Loucy (cell line): ENCODE results near the gene BAZ1A.
"Not testable (repeated sequence)": the region's sequence is repeated elsewhere in the genome, so short reads cannot be mapped to it uniquely, and the experiment has no call there.

Experiments
- H2AFZ ChIP-seq: fragments of 200-600 bp; sonication (generic); 2 replicates; pipeline ENCODE4 v1.6.0; 2016; ENCODE audit warnings: antibody characterized with exemption, mild to moderate bottlenecking, low read length, moderate library complexity
- H3F3A ChIP-seq: fragments of 200-600 bp; 2 replicates; pipeline ENCODE4 v1.6.0; 2016; ENCODE audit warnings: antibody characterized with exemption, low read depth, mild to moderate bottlenecking
- H3K27me3 ChIP-seq: fragments of 200-600 bp; sonication (generic); 2 replicates; pipeline ENCODE4 v1.6.1; 2014; ENCODE audit warnings: low read length, mild to moderate bottlenecking; ENCODE audit not compliant: insufficient read depth, poor library complexity, severe bottlenecking
- H3K36me3 ChIP-seq: fragments of 200-600 bp; sonication (generic); 2 replicates; pipeline ENCODE4 v1.6.1; 2016; ENCODE audit warnings: low read length; ENCODE audit not compliant: insufficient read depth
- H3K4me1 ChIP-seq: fragments of 200-600 bp; sonication (generic); 2 replicates; pipeline ENCODE4 v1.5.1; 2014; ENCODE audit warnings: low read length, mild to moderate bottlenecking; ENCODE audit not compliant: insufficient read depth, poor library complexity, severe bottlenecking
- H3K4me2 ChIP-seq: fragments of 200-600 bp; sonication (generic); 2 replicates; pipeline ENCODE4 v1.6.0; 2014; ENCODE audit warnings: antibody characterized with exemption, low read length, low read depth, mild to moderate bottlenecking; ENCODE audit not compliant: poor library complexity, severe bottlenecking
- H3K4me3 ChIP-seq: fragments of 200-600 bp; sonication (generic); 2 replicates; pipeline ENCODE4 v1.5.1; 2014; ENCODE audit warnings: low read length, mild to moderate bottlenecking, mixed read lengths; ENCODE audit not compliant: poor library complexity, severe bottlenecking
- H3K79me2 ChIP-seq: fragments of 200-600 bp; sonication (generic); 2 replicates; pipeline ENCODE4 v1.6.1; 2014; ENCODE audit warnings: low read length; ENCODE audit not compliant: insufficient read depth
- H3K9ac ChIP-seq: fragments of 200-600 bp; sonication (generic); 2 replicates; pipeline ENCODE4 v1.6.0; 2014; ENCODE audit warnings: mild to moderate bottlenecking, low read depth, low read length, moderate library complexity; ENCODE audit not compliant: poor library complexity, severe bottlenecking
- H3K9me2 ChIP-seq: fragments of 200-600 bp; sonication (generic); replicated peaks from 2 replicates; pipeline ENCODE4 v1.6.1; 2016; ENCODE audit warnings: low read depth, low read length, mixed read lengths
- H3K9me3 ChIP-seq: fragments of 200-600 bp; sonication (generic); 2 replicates; pipeline ENCODE4 v1.6.1; 2014; ENCODE audit warnings: mild to moderate bottlenecking, antibody characterized with exemption, low read length, low read depth; ENCODE audit not compliant: insufficient read depth
- H4K20me1 ChIP-seq: fragments of 200-600 bp; sonication (generic); 2 replicates; pipeline ENCODE4 v1.6.0; 2014; ENCODE audit warnings: antibody characterized with exemption, low read length, mild to moderate bottlenecking; ENCODE audit not compliant: insufficient read depth, poor library complexity, severe bottlenecking
- CTCF ChIP-seq: fragments of 200-600 bp; sonication (generic); conservative IDR thresholded peaks from 2 replicates; pipeline ENCODE4 v1.5.1; 2014; ENCODE audit warnings: mild to moderate bottlenecking, antibody characterized with exemption, low read length
- EZH2phosphoT487 ChIP-seq: fragments of 200-600 bp; IDR thresholded peaks from 2 replicates; pipeline ENCODE4 v1.6.1; 2018; ENCODE audit warnings: antibody characterized with exemption, mild to moderate bottlenecking, moderate library complexity, borderline replicate concordance

The BAZ1A gene

GRCh38 chr14:34804933-34805332 lies 70.2 kb downstream of the BAZ1A start:
- Histone ChIP-seq H4K20me1 (no peaks in the 10 kb centered on the region), H3K9me2 (no peaks in the 10 kb centered on the region), H3F3A (no peaks in the 10 kb centered on the region), H3K36me3 (peaks cover 78% of the 10 kb centered on the region; the same call in 1 of the 2 replicates), H3K9me3 (no peaks in the 10 kb centered on the region; the same call in 1 of the 2 replicates), H3K9ac (no peak overlapping the region), H3K4me3 (no peak overlapping the region), H2AFZ (no peak overlapping the region), H3K79me2 (no peaks in the 10 kb centered on the region), H3K27me3 (no peaks in the 10 kb centered on the region), H3K4me1 (no peaks in the 10 kb centered on the region), H3K4me2 (no peak overlapping the region)
- TF ChIP-seq EZH2phosphoT487 (no peak), CTCF (no peak)

DNA sequence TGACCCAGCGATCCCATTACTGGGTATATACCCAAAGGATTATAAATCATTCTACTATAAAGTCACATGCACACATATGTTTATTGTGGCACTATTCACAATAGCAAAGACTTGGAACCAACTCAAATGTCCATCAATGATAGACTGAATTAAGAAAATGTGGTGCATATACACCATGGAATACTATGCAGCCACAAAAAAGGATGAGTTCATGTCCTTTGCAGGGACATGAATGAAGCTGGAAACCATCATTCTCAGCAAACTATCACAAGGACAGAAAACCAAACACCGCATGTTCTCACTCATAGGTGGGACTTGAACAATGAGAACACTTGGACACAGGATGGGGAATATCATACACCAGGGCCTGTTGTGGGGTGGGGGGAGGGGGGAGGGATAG lies 76.3 kb downstream of the BAZ1A start:
- not testable (repeated sequence) for H3K4me3 ChIP-seq, H4K20me1 ChIP-seq, H3K27me3 ChIP-seq, H3K9me3 ChIP-seq, H3K9me2 ChIP-seq, H3K4me1 ChIP-seq, H3K9ac ChIP-seq, H3K4me2 ChIP-seq, H2AFZ ChIP-seq, H3K79me2 ChIP-seq, H3F3A ChIP-seq
- peaks cover 74% of the 10 kb centered on the region; the same call in 1 of the 2 replicates for H3K36me3 ChIP-seq

DNA sequence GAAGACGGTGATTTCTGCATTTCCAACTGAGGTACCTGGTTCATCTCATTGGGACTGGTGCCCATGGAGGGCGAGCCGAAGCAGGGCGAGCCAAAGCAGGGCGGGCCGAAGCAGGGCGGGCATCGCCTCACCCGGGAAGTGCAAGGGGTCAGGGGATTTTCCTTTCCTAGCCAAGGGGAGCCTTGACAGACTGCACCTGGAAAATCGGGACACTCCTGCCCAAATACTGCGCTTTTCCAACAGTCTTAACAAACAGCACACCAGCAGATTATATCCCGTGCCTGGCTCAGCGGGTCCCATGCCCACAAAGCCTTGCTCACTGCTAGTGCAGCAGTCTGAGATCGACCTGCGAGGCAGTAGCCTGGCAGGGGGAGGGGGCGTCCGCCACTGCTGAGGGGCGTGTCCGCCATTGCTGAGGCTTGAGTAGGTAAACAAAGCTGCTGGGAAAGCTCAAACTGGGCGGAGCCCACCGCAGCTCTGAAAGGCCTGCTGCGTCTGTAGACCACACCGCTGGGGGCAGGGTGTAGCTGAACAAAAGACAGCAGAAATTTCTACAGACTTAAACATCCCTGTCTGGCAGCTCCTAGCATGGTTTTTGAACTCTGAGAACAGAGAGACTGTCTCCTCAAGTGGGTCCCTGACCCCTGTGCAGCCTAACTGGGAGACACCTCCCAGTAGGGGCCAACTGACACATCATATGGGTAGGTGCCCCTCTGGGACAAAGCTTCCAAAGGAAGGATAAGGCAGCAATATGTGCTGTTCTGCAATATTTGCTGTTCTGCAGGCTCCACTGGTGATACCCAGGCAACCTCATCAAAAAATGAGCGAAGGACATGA lies 77.2 kb downstream of the BAZ1A start:
- Histone ChIP-seq H3K4me3 (no peak overlapping the region), H3F3A (no peaks in the 10 kb centered on the region), H3K4me2 (no peak overlapping the region), H3K9me3 (no peaks in the 10 kb centered on the region), H4K20me1 (no peaks in the 10 kb centered on the region), H3K36me3 (peaks cover 79% of the 10 kb centered on the region; the same call in 1 of the 2 replicates), H3K9ac (no peak overlapping the region), H2AFZ (no peak overlapping the region), H3K9me2 (no peaks in the 10 kb centered on the region), H3K4me1 (no peaks in the 10 kb centered on the region), H3K79me2 (no peaks in the 10 kb centered on the region), H3K27me3 (no peaks in the 10 kb centered on the region)
- TF ChIP-seq EZH2phosphoT487 = no peak
- no peak for TF ChIP-seq CTCF

- Histone ChIP-seq H3K36me3 (peaks cover 79% of the 10 kb centered on the region; the same call in 1 of the 2 replicates), H3K9ac (no peak overlapping the region), H3K79me2 (no peaks in the 10 kb centered on the region), H3K9me3 (no peaks in the 10 kb centered on the region), H3F3A (no peaks in the 10 kb centered on the region), H3K4me1 (no peaks in the 10 kb centered on the region), H3K27me3 (no peaks in the 10 kb centered on the region), H3K4me2 (no peak overlapping the region), H3K4me3 (no peak overlapping the region), H4K20me1 (no peaks in the 10 kb centered on the region), H3K9me2 (no peaks in the 10 kb centered on the region), H2AFZ (no peak overlapping the region)
- TF ChIP-seq CTCF (no peak), EZH2phosphoT487 (no peak)
Observed at GRCh38 chr14:34796902-34797301, 78.3 kb downstream of the BAZ1A start.
